SK-MEL-5 (cell line): ENCODE measurements around the gene RNF130. TPM values are rescaled to one million over a fixed set of nuclear protein-coding genes. Genes with fewer than 3 reads are reported as not detected.
"Not testable (repeated sequence)": the region's sequence is repeated elsewhere in the genome, so short reads cannot be mapped to it uniquely, and the experiment has no call there.

Experiments used
- DNase-seq: peaks from one replicate; pipeline ENCODE4 v3.0.0-alpha.2; 2016; ENCODE audit warnings: low read depth, low spot score
- in situ Hi-C: cut with HindIII; loops from 2 replicates; pipeline ENCODE4 v1.10.0; 2016; ENCODE audit warnings: low sequenced_read_pairs, high pct_unique_total_duplicates, low pct_unique_long_range_greater_than_20kb
- total RNA-seq: library from RNA; depleted of rRNA; stranded (reverse); fragments of >200 nt; shearing (Covaris generic); gene quantifications from 2 replicates; pipeline ENCODE4 v1.2.3, GENCODE V29; 2014

Gene RNF130
- total RNA-seq, 1 experiment from 2014 or later, result 106 TPM

DNA sequence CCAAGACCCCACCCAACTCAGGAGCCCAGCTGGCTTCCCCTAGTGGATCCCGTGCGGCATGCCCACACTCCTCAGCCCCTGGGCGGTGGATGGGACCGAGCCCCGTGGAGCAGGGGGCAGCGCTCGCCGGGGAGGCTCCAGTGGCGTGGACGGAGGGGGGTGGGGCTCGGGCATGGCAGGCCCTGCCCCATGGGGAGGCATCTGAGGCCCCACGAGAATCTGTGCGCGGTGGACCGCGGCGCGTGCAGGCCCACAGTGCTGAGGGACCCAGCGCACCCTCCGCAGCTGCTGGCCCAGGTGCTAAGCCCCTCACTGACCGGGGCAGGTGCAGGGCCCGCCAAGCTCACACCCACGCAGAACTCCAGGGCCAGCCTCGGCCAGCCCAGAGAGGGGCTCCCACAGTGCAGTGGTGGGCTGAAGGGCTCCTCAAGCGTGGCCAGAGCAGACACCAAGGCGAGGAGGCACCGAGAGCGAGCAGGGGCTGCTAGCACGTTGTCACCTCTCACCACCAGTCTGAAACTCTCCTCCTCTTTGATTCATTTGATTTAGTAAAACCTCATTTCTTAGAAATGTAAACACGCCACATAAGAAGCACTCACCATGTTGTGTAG, 25.6 kb downstream of the RNF130 start:
- no peak for DNase-seq
- in situ Hi-C loops, result no loop called here

- no peak for DNase-seq
- in situ Hi-C loops, result no loop called here
Measured at GRCh38 chr5:180043377-180043776, 28.2 kb downstream of the RNF130 start.

GRCh38 chr5:180041301-180042274, 30.0 kb downstream of the RNF130 start:
- in situ Hi-C loops, result no loop called here
- DNase-seq, result no peak

GRCh38 chr5:180040287-180041214, 31.0 kb downstream of the RNF130 start:
- in situ Hi-C loops, result no loop called here
- no peak for DNase-seq

DNA sequence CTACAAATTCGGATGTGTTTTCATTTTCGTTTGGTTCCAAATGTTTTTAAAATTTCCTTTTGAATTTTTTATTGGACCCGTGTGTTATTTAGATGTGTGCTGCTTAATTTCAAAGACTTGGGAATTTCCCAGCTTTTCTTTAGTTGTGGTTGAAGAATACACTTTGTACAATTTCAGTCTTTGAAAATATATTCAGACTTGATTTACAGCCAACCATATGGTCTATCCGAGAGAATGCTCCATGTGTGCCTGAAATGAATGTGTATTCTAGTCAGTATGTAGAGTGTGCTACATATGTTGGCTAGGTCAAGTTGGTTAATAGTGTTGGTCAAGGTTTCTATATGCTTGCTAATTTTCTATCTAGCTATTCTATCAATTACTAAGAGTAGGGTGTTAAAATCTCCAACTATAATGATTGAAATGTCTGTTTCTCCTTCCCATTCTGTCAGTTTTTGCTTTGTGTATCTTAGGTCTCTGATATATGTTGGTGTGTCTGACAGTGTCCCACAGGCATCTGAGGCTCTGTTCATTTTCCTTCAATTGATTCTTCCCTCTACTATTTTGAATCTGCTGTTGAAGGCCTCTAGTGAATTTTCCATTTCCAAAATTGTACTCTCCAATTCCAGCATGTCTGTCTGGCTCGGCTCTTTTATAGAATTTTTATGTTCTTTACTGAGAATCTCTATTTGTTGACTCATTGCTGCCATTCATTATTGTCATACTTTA, 36.2 kb downstream of the RNF130 start:
- in situ Hi-C loops, result no loop called here
- DNase-seq, result no peak

- peak; percentile 4 for DNase-seq
- in situ Hi-C loops, result no loop called here
Measured at GRCh38 chr5:180034564-180034963, 37.0 kb downstream of the RNF130 start.

- in situ Hi-C loops, result no loop called here
- DNase-seq, result no peak
Measured at GRCh38 chr5:180027459-180028089, 44.0 kb downstream of the RNF130 start.

DNA sequence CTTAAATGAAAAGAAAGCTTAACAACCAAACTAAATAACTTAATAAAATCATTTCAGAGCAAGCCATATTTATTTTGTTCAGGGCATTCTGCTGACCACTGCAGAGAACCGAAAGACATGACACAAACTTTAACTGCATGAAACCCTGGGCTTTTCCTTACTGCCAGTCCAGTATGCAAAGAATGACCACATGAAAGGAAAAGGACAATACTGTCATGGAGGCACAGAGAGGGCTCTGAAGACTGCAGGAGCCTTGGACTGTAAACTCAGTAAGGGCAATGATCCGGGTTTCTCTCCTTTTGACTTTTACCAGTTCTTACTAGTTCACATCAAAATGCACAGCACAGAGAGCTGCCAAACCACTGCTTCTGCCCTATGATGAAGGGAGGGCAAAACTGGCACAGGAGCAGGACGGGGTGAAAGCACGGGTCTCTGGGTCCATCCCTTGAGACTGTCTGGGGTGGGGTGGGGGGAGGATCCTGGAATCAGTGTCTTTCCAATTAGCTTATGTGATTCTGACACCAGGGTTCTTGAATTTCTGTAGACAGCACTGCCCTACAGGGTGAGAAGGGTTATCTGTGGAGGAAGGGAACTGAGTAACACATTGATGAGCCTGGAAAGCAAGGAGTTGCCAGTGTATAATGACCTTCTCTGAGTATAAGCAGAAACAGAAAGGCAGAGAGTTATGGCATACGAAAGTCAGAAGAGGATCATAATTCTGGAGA, 44.7 kb downstream of the RNF130 start:
- no peak for DNase-seq
- in situ Hi-C loops, result no loop called here

DNA sequence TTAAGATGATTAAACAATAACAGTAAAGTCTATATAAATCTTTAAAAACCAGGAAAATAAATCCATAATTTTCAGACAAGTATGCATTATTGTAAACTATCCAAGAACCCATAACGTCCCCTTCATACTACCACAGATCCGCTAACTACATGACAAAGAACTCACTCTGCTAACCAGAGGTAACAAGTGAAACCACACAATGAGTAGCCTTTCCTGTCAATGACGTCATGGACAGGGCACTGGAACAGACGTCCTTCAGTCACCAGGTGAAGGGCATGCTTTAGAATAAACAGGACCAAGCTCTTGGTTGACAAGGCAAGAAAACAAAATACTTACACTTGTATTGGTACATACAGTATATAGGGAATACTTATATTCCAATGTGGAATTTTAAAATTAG, 45.2 kb downstream of the RNF130 start:
- peak; percentile 95 for DNase-seq
- in situ Hi-C loops, result no loop called here

- no peak for DNase-seq
- in situ Hi-C loops, result no loop called here
Measured at GRCh38 chr5:180021900-180022299, 49.7 kb downstream of the RNF130 start.

DNA sequence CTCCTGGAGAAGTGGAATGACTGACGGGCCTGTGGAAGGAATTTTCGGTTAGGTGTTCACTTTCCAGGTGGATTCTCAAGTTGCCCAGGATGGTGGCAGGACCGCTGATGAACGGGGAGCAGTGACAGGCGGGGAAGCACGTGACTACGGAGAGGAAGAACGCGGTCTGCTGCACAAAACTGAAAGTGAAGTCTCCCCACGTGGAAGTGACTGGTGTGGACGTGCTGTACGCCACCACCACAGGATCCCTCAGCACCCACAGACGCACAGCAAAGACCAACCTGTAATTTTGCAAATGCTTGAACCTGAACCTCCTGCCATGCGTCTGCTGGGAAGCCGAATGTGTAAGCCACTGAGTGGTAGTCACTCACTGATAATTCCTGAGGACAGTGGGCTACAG, 51.4 kb downstream of the RNF130 start:
- DNase-seq, result no peak
- in situ Hi-C loops, result no loop called here

- in situ Hi-C loops, result no loop called here
- no peak for DNase-seq
Measured at GRCh38 chr5:180018347-180019060, 53.1 kb downstream of the RNF130 start.

GRCh38 chr5:180015523-180015922, 56.0 kb downstream of the RNF130 start:
- in situ Hi-C loops, DNase-seq: not testable (repeated sequence)

GRCh38 chr5:180013678-180014077, 57.9 kb downstream of the RNF130 start:
- no peak for DNase-seq
- in situ Hi-C loops, result no loop called here

DNA sequence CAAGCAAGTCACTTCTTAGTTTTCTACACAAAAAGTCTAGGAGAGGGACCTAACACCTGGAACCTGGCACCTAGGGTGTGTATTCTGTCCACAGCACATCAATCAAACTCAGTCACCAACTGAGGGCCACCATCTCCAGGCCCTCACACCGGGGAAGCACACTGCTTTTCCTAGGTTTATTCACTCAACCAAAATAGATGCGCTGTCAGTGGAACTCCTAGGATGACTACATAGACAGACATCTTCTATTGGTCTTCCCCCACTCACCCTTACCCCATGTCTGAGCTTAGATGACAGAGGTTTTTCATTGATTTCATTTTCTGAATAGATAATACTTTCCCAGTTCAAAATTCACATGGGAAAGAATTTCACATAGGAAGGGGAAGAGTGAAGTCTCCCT, 59.2 kb downstream of the RNF130 start:
- in situ Hi-C loops, result no loop called here
- no peak for DNase-seq

DNA sequence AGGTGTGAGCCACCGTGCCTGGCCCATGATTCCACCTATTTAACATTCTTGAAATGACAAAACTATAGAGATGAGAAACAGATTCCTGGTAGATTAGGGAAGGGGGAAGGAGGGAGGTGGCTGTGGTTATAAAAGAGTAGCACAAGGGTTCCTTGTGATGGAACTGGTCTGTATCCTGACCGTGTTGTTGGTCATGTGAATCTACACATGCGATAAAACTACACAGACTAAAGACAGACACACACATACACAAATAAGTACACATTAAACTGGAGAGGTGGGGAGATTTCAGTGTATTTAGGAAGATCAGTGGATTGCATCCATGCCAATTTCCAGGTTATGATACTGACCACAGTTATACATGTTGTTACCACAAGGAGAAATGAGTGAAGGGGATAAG, 60.9 kb downstream of the RNF130 start:
- peak; percentile 73 for DNase-seq
- in situ Hi-C loops, result no loop called here
